ENCODE data around the gene GLT8D1.

Gene GLT8D1

DNA sequence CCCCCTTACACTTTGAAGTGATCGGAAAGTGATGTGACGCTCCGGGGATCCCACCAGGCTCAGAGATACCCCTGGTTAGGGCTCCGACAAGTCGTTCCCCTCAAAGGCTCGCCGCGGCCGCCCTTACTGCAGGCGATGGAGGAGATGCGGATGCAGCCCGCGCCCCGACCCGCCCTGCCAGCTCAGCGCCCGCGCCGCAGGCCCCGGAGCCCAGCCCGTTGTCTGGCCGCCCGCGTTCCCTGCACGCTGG lies 228 bp downstream of the GLT8D1 start:
- no peak for TF ChIP-seq EZH2phosphoT487 (IDR thresholded peaks at IDR 0.05; ENCODE audit: borderline replicate concordance, low read length)
- TF ChIP-seq, protein P1, sequence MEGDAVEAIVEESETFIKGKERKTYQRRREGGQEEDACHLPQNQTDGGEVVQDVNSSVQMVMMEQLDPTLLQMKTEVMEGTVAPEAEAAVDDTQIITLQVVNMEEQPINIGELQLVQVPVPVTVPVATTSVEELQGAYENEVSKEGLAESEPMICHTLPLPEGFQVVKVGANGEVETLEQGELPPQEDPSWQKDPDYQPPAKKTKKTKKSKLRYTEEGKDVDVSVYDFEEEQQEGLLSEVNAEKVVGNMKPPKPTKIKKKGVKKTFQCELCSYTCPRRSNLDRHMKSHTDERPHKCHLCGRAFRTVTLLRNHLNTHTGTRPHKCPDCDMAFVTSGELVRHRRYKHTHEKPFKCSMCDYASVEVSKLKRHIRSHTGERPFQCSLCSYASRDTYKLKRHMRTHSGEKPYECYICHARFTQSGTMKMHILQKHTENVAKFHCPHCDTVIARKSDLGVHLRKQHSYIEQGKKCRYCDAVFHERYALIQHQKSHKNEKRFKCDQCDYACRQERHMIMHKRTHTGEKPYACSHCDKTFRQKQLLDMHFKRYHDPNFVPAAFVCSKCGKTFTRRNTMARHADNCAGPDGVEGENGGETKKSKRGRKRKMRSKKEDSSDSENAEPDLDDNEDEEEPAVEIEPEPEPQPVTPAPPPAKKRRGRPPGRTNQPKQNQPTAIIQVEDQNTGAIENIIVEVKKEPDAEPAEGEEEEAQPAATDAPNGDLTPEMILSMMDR (IDR thresholded peaks at IDR 0.05; ENCODE audit: low read depth, low read length, poor library complexity, severe bottlenecking), result no peak
- Histone ChIP-seq H4K20me1 (ENCODE audit: control insufficient read depth, insufficient read depth, low read depth, low read length) (no peaks in the 10 kb centered on the region), H3K79me2 (ENCODE audit: control insufficient read depth, low read length) (peaks cover 64% of the 10 kb centered on the region), H3F3A (ENCODE audit: control insufficient read depth, insufficient read depth) (peaks cover 16% of the 10 kb centered on the region), H3K4me2 (ENCODE audit: low read length) (peak overlapping the region; percentile 98), H3K27me3 (ENCODE audit: control insufficient read depth, low read length) (no peaks in the 10 kb centered on the region), H3K27ac (ENCODE audit: low read depth, low read length) (peak overlapping the region; percentile 64), H3K36me3 (ENCODE audit: control insufficient read depth, low read length) (peaks cover 30% of the 10 kb centered on the region), H3K4me1 (ENCODE audit: control insufficient read depth, low read length) (peaks cover 37% of the 10 kb centered on the region), H3K4me3 (ENCODE audit: low read length) (peak overlapping the region; percentile 97), H3K9me2 (replicated peaks; ENCODE audit: control insufficient read depth, low read length) (no peaks in the 10 kb centered on the region), H3K9me3 (ENCODE audit: control insufficient read depth, insufficient read depth, low read length) (no peaks in the 10 kb centered on the region)

DNA sequence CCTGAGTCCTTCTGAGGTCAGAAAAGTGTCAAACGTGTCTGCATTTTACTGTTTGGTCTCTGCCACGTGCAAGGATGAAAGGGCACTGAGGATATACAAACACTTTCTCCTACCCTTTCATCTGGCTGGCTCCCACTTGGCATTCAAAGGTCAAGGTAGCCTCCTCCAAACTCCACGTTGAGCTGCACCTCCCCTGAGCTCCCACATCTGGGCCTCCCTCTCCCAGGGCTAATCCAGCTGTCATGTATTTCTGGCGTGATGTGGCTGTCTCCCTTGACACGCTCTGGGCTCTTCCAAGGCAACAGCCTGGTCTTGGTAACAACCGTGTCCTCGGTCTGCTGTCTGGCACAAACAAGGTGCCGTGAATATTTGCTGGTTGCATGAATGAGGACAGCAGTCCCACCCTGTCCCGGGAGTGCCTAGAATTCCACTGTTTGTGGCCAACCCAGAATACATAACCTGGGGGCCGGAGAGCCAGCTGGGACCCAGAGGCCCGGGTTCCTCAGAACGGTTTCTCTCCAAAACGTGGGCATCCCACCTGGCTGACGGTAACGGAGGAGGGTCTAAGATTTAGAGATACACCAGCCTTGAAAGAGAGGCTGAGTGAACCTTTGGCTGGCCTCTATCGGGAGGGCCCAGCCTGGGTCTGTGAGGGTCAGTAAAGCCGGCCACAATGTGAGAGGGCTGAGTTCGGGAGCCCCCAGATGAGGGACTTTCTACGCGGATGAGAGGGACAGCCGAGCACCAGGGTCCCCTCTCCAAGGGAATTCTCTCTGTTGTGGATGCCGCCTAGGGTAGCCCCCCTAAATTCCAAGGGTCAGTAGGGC lies 767 bp downstream of the GLT8D1 start:
- Histone ChIP-seq H3K4me1 (ENCODE audit: control insufficient read depth, low read length) (peaks cover 32% of the 10 kb centered on the region), H3K9me2 (replicated peaks; ENCODE audit: control insufficient read depth, low read length) (no peaks in the 10 kb centered on the region), H3K4me2 (ENCODE audit: low read length) (peak overlapping the region; percentile 98), H4K20me1 (ENCODE audit: control insufficient read depth, insufficient read depth, low read depth, low read length) (no peaks in the 10 kb centered on the region), H3K4me3 (ENCODE audit: low read length) (peak overlapping the region; percentile 97), H3K27me3 (ENCODE audit: control insufficient read depth, low read length) (no peaks in the 10 kb centered on the region), H3K27ac (ENCODE audit: low read depth, low read length) (peak overlapping the region; percentile 64), H3K9me3 (ENCODE audit: control insufficient read depth, insufficient read depth, low read length) (no peaks in the 10 kb centered on the region), H3K36me3 (ENCODE audit: control insufficient read depth, low read length) (peaks cover 31% of the 10 kb centered on the region), H3F3A (ENCODE audit: control insufficient read depth, insufficient read depth) (peaks cover 19% of the 10 kb centered on the region), H3K79me2 (ENCODE audit: control insufficient read depth, low read length) (peaks cover 66% of the 10 kb centered on the region)
- TF ChIP-seq EZH2phosphoT487 (IDR thresholded peaks at IDR 0.05; ENCODE audit: borderline replicate concordance, low read length), result no peak
- TF ChIP-seq, protein P1 (IDR thresholded peaks at IDR 0.05; ENCODE audit: low read depth, low read length, poor library complexity, severe bottlenecking), result no peak

DNA sequence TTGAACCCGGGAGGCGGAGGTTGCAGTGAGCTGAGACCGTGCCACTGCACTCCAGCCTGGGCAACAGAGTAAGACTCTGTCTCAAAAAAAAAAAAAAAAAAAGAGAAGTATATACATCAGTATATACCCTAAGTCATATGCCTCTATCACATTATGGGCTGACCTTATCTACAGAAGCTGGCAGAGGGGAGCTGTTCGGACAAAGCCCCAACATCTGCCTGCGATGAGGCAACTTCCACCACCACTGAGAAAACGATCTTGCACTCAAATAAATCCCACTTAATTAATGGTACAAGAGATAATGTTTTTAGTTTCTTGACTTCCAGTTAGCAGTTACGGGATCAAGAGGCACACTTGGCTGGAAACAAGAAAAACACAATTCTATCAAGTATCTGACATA lies 2.2 kb downstream of the GLT8D1 start:
- H3K27ac ChIP-seq (ENCODE audit: low read depth, low read length), result no peak overlapping the region
- no peaks in the 10 kb centered on the region for H3K9me3 ChIP-seq (ENCODE audit: control insufficient read depth, insufficient read depth, low read length)
- peak overlapping the region; percentile 98; the same call in 1 of the 2 replicates for H3K4me2 ChIP-seq (ENCODE audit: low read length)
- TF ChIP-seq, protein P1 (IDR thresholded peaks at IDR 0.05; ENCODE audit: low read depth, low read length, poor library complexity, severe bottlenecking), result no peak
- TF ChIP-seq EZH2phosphoT487 (IDR thresholded peaks at IDR 0.05; ENCODE audit: borderline replicate concordance, low read length), result no peak
- peaks cover 62% of the 10 kb centered on the region for H3K79me2 ChIP-seq (ENCODE audit: control insufficient read depth, low read length)
- no peaks in the 10 kb centered on the region for H4K20me1 ChIP-seq (ENCODE audit: control insufficient read depth, insufficient read depth, low read depth, low read length)
- peaks cover 23% of the 10 kb centered on the region for H3K36me3 ChIP-seq (ENCODE audit: control insufficient read depth, low read length)
- peaks cover 28% of the 10 kb centered on the region for H3F3A ChIP-seq (ENCODE audit: control insufficient read depth, insufficient read depth)
- no peak overlapping the region for H3K4me3 ChIP-seq (ENCODE audit: low read length)
- H3K9me2 ChIP-seq (replicated peaks; ENCODE audit: control insufficient read depth, low read length), result no peaks in the 10 kb centered on the region
- H3K4me1 ChIP-seq (ENCODE audit: control insufficient read depth, low read length), result peaks cover 24% of the 10 kb centered on the region
- H3K27me3 ChIP-seq (ENCODE audit: control insufficient read depth, low read length), result no peaks in the 10 kb centered on the region
